IPS DF 4.7 (cell line): Measurements from ENCODE around the gene STKLD1.
"Not testable (repeated sequence)": the region's sequence is repeated elsewhere in the genome, so short reads cannot be mapped to it uniquely, and the experiment has no call there.

ENCODE experiments used
- DNase-seq: peaks from one replicate; pipeline ENCODE4 v3.0.0-alpha.2; 2013; ENCODE audit warnings: low spot score; ENCODE audit errors: extremely low read depth

The STKLD1 gene

GRCh38 chr9:133384736-133385321 is 8.7 kb downstream of the STKLD1 start:
- no peak for DNase-seq

GRCh38 chr9:133385452-133385851 is 9.3 kb downstream of the STKLD1 start:
- no peak for DNase-seq

GRCh38 chr9:133386338-133386737 is 10.2 kb downstream of the STKLD1 start:
- DNase-seq = no peak

GRCh38 chr9:133387680-133388079 is 11.5 kb downstream of the STKLD1 start:
- DNase-seq = no peak

GRCh38 chr9:133389025-133389557 is 12.9 kb downstream of the STKLD1 start:
- no peak for DNase-seq

GRCh38 chr9:133389562-133389961 is 13.4 kb downstream of the STKLD1 start:
- DNase-seq = no peak

GRCh38 chr9:133390713-133391112 is 14.5 kb downstream of the STKLD1 start:
- DNase-seq = no peak

GRCh38 chr9:133391449-133391848 is 15.3 kb downstream of the STKLD1 start:
- DNase-seq = not testable (repeated sequence)

GRCh38 chr9:133392308-133392707 is 16.1 kb downstream of the STKLD1 start:
- DNase-seq = not testable (repeated sequence)

GRCh38 chr9:133393399-133393798 is 17.2 kb downstream of the STKLD1 start:
- DNase-seq = no peak

- DNase-seq = no peak
Observed at GRCh38 chr9:133394687-133395271, 18.6 kb downstream of the STKLD1 start.

- DNase-seq = no peak
Observed at GRCh38 chr9:133396952-133397351, 20.8 kb downstream of the STKLD1 start.

- no peak for DNase-seq
Observed at GRCh38 chr9:133397370-133397769, 21.2 kb downstream of the STKLD1 start.

GRCh38 chr9:133397895-133398294 is 21.7 kb downstream of the STKLD1 start:
- DNase-seq = no peak

GRCh38 chr9:133400292-133400691 is 24.1 kb downstream of the STKLD1 start:
- no peak for DNase-seq

- no peak for DNase-seq
Observed at GRCh38 chr9:133401588-133401987, 25.4 kb downstream of the STKLD1 start.

GRCh38 chr9:133402689-133403088 is 26.5 kb downstream of the STKLD1 start:
- no peak for DNase-seq

GRCh38 chr9:133403766-133404453 is 27.7 kb downstream of the STKLD1 start:
- no peak for DNase-seq

- DNase-seq = no peak
Observed at GRCh38 chr9:133404454-133405002, 28.4 kb downstream of the STKLD1 start.

GRCh38 chr9:133405508-133406438 is 29.6 kb downstream of the STKLD1 start:
- DNase-seq = no peak
